ENCODE results near the gene THADA.

THADA gene

DNA sequence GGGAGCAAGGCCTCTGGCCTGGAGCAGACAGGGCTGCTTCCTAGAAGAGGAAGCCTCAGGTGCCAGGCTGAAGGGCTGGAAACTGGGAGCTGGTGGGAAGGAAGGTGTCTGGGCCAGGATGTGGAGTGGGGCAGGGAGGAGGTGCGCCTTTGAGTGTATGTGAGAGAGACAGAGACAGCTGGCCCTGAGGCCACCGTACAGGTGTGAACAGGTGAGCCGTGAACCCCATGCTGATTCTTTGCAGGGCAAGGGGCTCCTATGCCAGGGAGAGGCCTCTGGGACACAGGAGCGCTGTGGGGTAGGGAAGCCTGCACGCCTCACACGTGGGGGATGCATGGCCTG lies 385.7 kb downstream of the THADA start:
- Histone ChIP-seq H3K9me3 (ENCODE audit: low read length) (no peaks in the 10 kb centered on the region), H3K9me2 (ENCODE audit: low read depth, low read length) (no peaks in the 10 kb centered on the region), H3K4me3 (ENCODE audit: low read depth, low read length, poor library complexity, severe bottlenecking) (no peak overlapping the region), H3K27me3 (ENCODE audit: insufficient read depth, low read length) (no peaks in the 10 kb centered on the region), H3K4me2 (ENCODE audit: low read length) (no peak overlapping the region), H3F3A (ENCODE audit: insufficient read depth, low read length) (no peaks in the 10 kb centered on the region), H4K20me1 (ENCODE audit: insufficient read depth, low read length) (no peaks in the 10 kb centered on the region), H3K79me2 (ENCODE audit: insufficient read depth, low read length) (no peaks in the 10 kb centered on the region), H3K9ac (ENCODE audit: low read length) (no peak overlapping the region), H3K27ac (ENCODE audit: low read depth, low read length, poor library complexity, severe bottlenecking) (no peak overlapping the region), H2AFZ (ENCODE audit: low read length) (no peak overlapping the region), H3K4me1 (ENCODE audit: insufficient read depth, low read length, severe bottlenecking) (no peaks in the 10 kb centered on the region), H3K36me3 (ENCODE audit: insufficient read depth, low read length) (no peaks in the 10 kb centered on the region)
- no peak for TF ChIP-seq EZH2 (IDR thresholded peaks at IDR 0.05; ENCODE audit: borderline replicate concordance, low read length)
- TF ChIP-seq, protein P1, sequence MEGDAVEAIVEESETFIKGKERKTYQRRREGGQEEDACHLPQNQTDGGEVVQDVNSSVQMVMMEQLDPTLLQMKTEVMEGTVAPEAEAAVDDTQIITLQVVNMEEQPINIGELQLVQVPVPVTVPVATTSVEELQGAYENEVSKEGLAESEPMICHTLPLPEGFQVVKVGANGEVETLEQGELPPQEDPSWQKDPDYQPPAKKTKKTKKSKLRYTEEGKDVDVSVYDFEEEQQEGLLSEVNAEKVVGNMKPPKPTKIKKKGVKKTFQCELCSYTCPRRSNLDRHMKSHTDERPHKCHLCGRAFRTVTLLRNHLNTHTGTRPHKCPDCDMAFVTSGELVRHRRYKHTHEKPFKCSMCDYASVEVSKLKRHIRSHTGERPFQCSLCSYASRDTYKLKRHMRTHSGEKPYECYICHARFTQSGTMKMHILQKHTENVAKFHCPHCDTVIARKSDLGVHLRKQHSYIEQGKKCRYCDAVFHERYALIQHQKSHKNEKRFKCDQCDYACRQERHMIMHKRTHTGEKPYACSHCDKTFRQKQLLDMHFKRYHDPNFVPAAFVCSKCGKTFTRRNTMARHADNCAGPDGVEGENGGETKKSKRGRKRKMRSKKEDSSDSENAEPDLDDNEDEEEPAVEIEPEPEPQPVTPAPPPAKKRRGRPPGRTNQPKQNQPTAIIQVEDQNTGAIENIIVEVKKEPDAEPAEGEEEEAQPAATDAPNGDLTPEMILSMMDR (IDR thresholded peaks at IDR 0.05; ENCODE audit: low read length) = no peak

GRCh38 chr2:43209204-43209717 lies 386.6 kb downstream of the THADA start:
- no peak for TF ChIP-seq EZH2 (IDR thresholded peaks at IDR 0.05; ENCODE audit: borderline replicate concordance, low read length)
- TF ChIP-seq, protein P1 (IDR thresholded peaks at IDR 0.05; ENCODE audit: low read length) = no peak
- Histone ChIP-seq H3K4me3 (ENCODE audit: low read depth, low read length, poor library complexity, severe bottlenecking) (no peak overlapping the region), H2AFZ (ENCODE audit: low read length) (no peak overlapping the region), H3K9me2 (ENCODE audit: low read depth, low read length) (no peaks in the 10 kb centered on the region), H3K79me2 (ENCODE audit: insufficient read depth, low read length) (no peaks in the 10 kb centered on the region), H3K27ac (ENCODE audit: low read depth, low read length, poor library complexity, severe bottlenecking) (no peak overlapping the region), H3K36me3 (ENCODE audit: insufficient read depth, low read length) (no peaks in the 10 kb centered on the region), H3F3A (ENCODE audit: insufficient read depth, low read length) (no peaks in the 10 kb centered on the region), H3K4me2 (ENCODE audit: low read length) (no peak overlapping the region), H3K27me3 (ENCODE audit: insufficient read depth, low read length) (no peaks in the 10 kb centered on the region), H4K20me1 (ENCODE audit: insufficient read depth, low read length) (no peaks in the 10 kb centered on the region), H3K9ac (ENCODE audit: low read length) (no peak overlapping the region), H3K4me1 (ENCODE audit: insufficient read depth, low read length, severe bottlenecking) (no peaks in the 10 kb centered on the region), H3K9me3 (ENCODE audit: low read length) (no peaks in the 10 kb centered on the region)

- Histone ChIP-seq H3K4me2 (ENCODE audit: low read length) (no peak overlapping the region), H3K4me1 (ENCODE audit: insufficient read depth, low read length, severe bottlenecking) (no peaks in the 10 kb centered on the region), H3K4me3 (ENCODE audit: low read depth, low read length, poor library complexity, severe bottlenecking) (no peak overlapping the region), H3K79me2 (ENCODE audit: insufficient read depth, low read length) (no peaks in the 10 kb centered on the region), H3K9me3 (ENCODE audit: low read length) (no peaks in the 10 kb centered on the region), H3F3A (ENCODE audit: insufficient read depth, low read length) (no peaks in the 10 kb centered on the region), H3K9me2 (ENCODE audit: low read depth, low read length) (no peaks in the 10 kb centered on the region), H3K9ac (ENCODE audit: low read length) (no peak overlapping the region), H4K20me1 (ENCODE audit: insufficient read depth, low read length) (no peaks in the 10 kb centered on the region), H3K36me3 (ENCODE audit: insufficient read depth, low read length) (no peaks in the 10 kb centered on the region), H2AFZ (ENCODE audit: low read length) (no peak overlapping the region), H3K27me3 (ENCODE audit: insufficient read depth, low read length) (no peaks in the 10 kb centered on the region), H3K27ac (ENCODE audit: low read depth, low read length, poor library complexity, severe bottlenecking) (no peak overlapping the region)
- TF ChIP-seq, protein P1 (IDR thresholded peaks at IDR 0.05; ENCODE audit: low read length) = no peak; the same call in 1 of the 2 replicates
- no peak for TF ChIP-seq EZH2 (IDR thresholded peaks at IDR 0.05; ENCODE audit: borderline replicate concordance, low read length)
Measured at GRCh38 chr2:43207553-43208300, 388.1 kb downstream of the THADA start.
